Thoracic aorta (tissue), 2 donors: ENCODE data around the gene MRPS15. TPM values are rescaled to one million over a fixed set of nuclear protein-coding genes. Genes with fewer than 3 reads are reported as not detected.
A peak's percentile ranks its signal among the peaks of the same experiment; 100 is the strongest.

Experiments used
- ATAC-seq: fragments of 150-250 bp; one replicate; pipeline ENCODE4 v1.8.0; 2017; ENCODE audit warnings: low read depth; ENCODE audit not compliant: insufficient number of reproducible peaks, low FRiP score
- DNase-seq: peaks from one replicate; pipeline ENCODE4 v3.0.0-alpha.2; 2020; ENCODE audit warnings: low spot score
- H3K27ac ChIP-seq, 2 donors: fragments of 200-600 bp; sonication (generic); 1 replicate in 1 of 2; 2 replicates in 1 of 2; pipeline ENCODE4 v1.5.1; 2016; ENCODE audit warnings: mild to moderate bottlenecking in 2 of 2, moderate library complexity in 2 of 2
- H3K27me3 ChIP-seq: fragments of 200-600 bp; sonication (generic); replicated peaks from 2 replicates; pipeline ENCODE4 v1.6.0; 2016; ENCODE audit warnings: mild to moderate bottlenecking; ENCODE audit not compliant: insufficient read depth
- H3K36me3 ChIP-seq: fragments of 200-600 bp; sonication (generic); one replicate; pipeline ENCODE4 v1.5.1; 2016
- H3K4me1 ChIP-seq, 2 donors: fragments of 200-600 bp; sonication (generic); 1 replicate in 1 of 2; 2 replicates in 1 of 2; pipeline versions ENCODE4 v1.5.1 to v1.6.0; 2016; ENCODE audit warnings: low read depth in 2 of 2, mild to moderate bottlenecking in 1 of 2; ENCODE audit not compliant: control insufficient read depth in 1 of 2
- H3K4me3 ChIP-seq: fragments of 200-600 bp; sonication (generic); 2 replicates; pipeline ENCODE4 v1.5.1; 2016; ENCODE audit warnings: mild to moderate bottlenecking
- H3K9me3 ChIP-seq: fragments of 200-600 bp; sonication (generic); 2 replicates; pipeline ENCODE4 v1.5.1; 2016
- CTCF ChIP-seq: fragments of 200-600 bp; sonication (generic); IDR thresholded peaks from one replicate; pipeline ENCODE4 v1.5.1; 2019; ENCODE audit warnings: antibody characterized with exemption
- total RNA-seq, 2 donors: library from RNA; depleted of rRNA; stranded (reverse); fragments of >200 nt; gene quantifications; one replicate each; pipeline versions ENCODE4 v1.1.0 to v1.2.3, GENCODE V29; 2016

Gene MRPS15
- total RNA-seq, 2 donors from 2014 or later, result 27.4 to 42.9 TPM

- no peaks in the 10 kb centered on the region for H3K4me1 ChIP-seq
- H3K36me3 ChIP-seq, result no peaks in the 10 kb centered on the region
- no peaks in the 10 kb centered on the region for H3K9me3 ChIP-seq
- no peak for TF ChIP-seq CTCF
- no peak for DNase-seq
- H3K27me3 ChIP-seq, result no peaks in the 10 kb centered on the region
- no peak for ATAC-seq
- H3K27ac ChIP-seq, result no peak overlapping the region
- H3K4me3 ChIP-seq, result no peak overlapping the region
These were observed 31.1 kb downstream of the MRPS15 start for GRCh38 chr1:36433102-36433501.

DNA sequence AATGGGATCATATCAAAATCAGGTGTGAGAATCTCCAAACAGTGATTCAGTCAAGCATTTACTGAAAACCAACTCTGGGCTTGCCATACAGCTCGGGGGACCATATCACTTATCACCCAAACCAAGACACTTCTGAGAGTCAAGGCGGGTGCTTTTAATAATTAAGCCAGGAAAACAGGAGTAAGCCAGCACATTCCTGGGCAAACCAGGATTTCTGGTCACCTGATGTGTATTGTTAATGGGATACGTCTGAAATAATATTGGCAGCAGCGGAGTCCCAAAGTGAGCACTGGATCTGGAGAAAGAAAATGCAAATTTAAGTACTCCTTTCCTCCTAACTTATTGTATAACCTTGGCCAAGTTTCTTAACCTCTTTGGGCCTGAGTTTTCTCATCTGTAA is 31.6 kb downstream of the MRPS15 start:
- ATAC-seq, result no peak
- Histone ChIP-seq H3K4me3 (no peak overlapping the region), H3K36me3 (no peaks in the 10 kb centered on the region), H3K27me3 (no peaks in the 10 kb centered on the region), H3K9me3 (no peaks in the 10 kb centered on the region), H3K4me1 (no peaks in the 10 kb centered on the region), H3K27ac (no peak overlapping the region)
- no peak for DNase-seq
- no peak for TF ChIP-seq CTCF

GRCh38 chr1:36425791-36426190 is 38.4 kb downstream of the MRPS15 start:
- Histone ChIP-seq H3K27me3 (no peaks in the 10 kb centered on the region), H3K27ac (no peak overlapping the region), H3K36me3 (peaks cover 13% of the 10 kb centered on the region), H3K4me1 (no peaks in the 10 kb centered on the region), H3K9me3 (no peaks in the 10 kb centered on the region), H3K4me3 (no peak overlapping the region)
- ATAC-seq (no peak), DNase-seq (no peak)
- no peak for TF ChIP-seq CTCF

DNA sequence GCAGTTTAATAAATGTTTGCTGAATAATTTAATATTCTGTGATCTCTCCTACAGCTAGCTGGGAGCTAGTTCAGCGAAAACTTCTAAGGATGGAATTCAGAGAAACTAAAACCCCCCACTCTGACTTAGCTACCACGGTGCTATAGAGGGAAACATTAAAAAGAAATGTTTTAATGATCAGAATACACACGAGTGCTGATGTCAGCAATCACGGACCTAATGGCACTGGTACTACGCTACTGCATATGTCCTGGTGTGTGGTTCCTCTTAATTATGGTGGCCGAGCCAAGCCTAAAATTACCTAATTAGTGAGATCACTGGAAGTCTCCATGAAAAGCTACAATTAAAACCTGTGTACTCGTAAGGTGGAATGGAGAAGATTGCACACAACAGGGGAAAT is 42.5 kb downstream of the MRPS15 start:
- no peak for ATAC-seq

DNA sequence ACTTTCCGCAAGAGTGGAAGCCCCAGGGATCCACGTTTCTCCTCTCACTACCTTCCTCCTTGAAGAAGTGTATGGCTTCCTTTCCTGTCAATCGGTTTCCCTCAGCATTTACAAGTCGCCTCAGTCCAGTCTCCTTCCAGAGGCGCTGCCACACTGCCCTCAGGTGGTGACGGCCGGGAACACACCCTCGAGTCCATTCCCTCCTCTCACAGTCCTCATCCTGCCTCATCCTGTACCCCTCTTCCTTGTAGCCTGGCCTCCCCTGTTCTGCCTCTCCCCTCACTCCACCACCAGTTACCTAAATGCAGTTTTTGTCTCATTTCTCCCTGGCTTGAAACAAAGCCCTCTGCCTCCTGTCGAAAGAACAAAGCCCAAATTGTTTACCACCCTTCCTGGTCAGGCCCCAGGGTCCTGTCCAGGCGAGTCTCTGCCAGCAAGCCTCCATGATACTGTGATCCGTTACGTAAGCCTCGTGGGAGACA is 43.3 kb downstream of the MRPS15 start:
- Histone ChIP-seq H3K27ac (no peak overlapping the region), H3K4me3 (no peak overlapping the region), H3K4me1 (no peaks in the 10 kb centered on the region), H3K9me3 (no peaks in the 10 kb centered on the region), H3K36me3 (peaks cover 13% of the 10 kb centered on the region), H3K27me3 (no peaks in the 10 kb centered on the region)
- no peak for DNase-seq
- ATAC-seq, result peak; percentile 75
- TF ChIP-seq CTCF, result peak; percentile 95

More for the DNA sequence above, 42.5 kb downstream of the MRPS15 start:
- Histone ChIP-seq H3K4me1 (no peaks in the 10 kb centered on the region), H3K27me3 (no peaks in the 10 kb centered on the region), H3K9me3 (no peaks in the 10 kb centered on the region), H3K36me3 (peaks cover 13% of the 10 kb centered on the region), H3K27ac (no peak overlapping the region), H3K4me3 (no peak overlapping the region)
- no peak for TF ChIP-seq CTCF
- no peak for DNase-seq
